NCI-H526 treated with DMSO at 0.1 percent for 48 hours (cell line): ENCODE data around the gene GABARAP.

Experiments used
- DNase-seq: peaks from one replicate; lab custom pipeline; 2025; lab: John Stamatoyannopoulos, UW

Gene GABARAP

GRCh38 chr17:7207120-7208001, 34.9 kb downstream of the GABARAP start:
- no peak for DNase-seq

DNA sequence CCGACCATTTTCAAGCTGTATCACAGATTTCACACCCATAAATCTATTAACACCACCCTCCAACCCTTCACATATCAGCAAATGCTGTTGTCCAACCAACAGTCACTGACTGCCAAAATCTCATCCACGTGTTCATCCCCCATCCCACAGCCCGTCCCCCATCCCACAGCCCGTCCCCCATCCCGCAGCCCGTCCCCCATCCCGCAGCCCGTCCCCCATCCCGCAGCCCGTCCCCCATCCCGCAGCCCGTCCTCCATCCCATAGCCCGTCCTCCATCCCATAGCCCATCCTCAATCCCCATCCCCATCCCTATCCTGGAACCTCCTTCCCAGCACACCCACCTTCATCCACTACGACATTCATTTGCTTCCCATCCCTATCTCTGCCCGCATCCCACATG, 36.7 kb downstream of the GABARAP start:
- no peak for DNase-seq

DNA sequence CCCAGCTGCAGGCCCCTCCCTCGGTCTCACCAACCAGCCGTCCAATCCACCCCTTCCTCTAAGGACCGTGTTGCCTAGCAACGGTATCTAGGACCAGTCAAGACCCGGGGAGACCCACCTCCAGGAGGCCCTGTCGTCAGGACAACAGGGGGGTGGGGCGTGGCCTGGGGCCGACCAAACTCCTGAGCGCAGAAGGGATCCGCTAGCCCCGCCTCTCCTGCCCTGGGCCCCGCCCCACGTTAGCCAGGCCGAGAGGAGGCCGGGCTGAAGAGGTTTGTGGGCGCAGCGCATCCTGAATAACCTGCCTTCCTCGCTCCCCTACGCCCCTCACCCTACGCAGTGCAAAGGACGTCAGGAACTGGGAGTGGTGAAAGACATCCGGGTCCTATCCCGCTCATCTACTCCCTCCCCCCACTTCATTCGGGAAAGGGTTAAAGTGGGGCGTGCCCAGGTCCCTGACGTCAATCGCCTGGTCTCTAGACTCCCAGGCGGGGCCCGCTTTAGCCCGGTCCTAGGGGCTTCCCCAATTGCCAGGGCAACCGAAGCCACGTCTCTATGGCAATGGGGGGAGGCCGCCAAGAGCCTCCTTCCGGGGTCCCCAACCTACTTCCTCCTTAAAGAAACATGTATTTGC, 37.3 kb downstream of the GABARAP start:
- no peak for DNase-seq

- DNase-seq, result no peak
Observed at GRCh38 chr17:7204336-7204735, 37.9 kb downstream of the GABARAP start.

GRCh38 chr17:7203391-7203790, 38.9 kb downstream of the GABARAP start:
- DNase-seq, result no peak

DNA sequence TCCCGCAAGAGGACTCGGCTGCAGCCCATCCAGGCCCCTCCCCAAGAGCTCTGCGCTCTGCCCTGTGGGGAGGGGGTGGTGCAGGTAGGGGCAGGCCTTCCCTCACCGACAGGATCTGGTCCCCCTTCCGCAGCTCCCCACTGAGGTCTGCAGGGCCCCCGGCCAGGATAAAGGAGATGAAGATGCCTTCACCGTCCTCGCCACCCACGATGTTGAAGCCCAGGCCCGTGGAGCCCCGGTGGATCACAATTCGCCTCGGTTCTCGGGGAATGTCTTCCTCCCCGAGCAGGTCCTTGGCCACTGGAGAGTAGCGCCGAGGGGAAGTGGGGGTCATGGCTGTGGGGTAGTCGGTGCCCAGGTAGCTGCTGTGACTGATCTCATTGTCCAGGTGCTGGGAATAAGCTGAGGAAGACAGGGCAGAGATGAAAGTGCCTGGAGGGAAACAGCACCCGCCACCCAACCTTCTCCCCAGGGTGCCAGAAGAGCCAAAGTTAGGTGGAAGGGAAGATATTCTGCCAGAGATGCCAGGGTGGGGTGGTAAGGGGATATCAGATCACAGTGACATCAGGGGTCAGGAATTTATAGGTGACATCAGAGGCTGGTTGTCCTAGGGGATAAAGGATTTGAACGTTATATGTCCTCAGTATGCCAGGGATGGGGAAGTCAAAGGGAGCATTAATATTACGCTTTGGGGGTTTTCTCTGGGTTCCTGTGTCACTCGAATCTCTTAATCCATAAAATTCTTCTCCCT, 45.4 kb downstream of the GABARAP start:
- no peak for DNase-seq

GRCh38 chr17:7195971-7196370, 46.3 kb downstream of the GABARAP start:
- no peak for DNase-seq

DNA sequence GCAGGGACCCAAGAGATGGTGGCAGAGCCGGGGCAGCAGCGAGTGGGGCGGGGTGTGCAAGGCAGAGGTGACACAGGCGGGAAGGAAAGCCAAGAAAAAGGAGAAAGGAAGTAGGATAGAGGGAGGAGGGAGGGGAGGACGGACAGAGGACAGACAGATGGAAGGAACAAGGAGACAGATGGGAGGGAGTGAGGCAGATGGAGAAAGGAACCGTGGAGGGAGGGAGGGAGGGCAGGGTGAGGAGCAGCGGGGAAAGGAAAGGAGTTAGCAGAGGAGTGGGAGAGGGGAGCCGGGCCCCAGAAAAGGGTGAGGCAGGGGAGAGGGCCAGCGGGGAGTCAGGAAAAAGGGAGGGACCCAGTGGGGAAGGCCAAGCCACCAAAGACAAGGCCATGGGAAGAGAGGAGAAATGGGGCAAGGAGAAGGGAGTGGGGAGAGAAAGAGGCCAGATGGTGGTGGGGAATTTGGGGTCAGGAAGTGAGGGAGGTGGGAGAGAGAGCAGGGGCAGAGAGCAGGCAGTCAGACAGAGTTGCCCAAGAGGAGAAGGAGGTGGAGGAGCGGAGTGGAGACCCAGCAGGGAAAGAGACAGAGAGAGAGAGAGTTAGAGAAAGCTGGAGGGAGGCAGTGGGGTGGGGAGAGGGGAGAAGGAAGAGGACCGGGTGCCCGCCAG, 49.8 kb downstream of the GABARAP start:
- DNase-seq, result no peak

GRCh38 chr17:7191571-7192270, 50.5 kb downstream of the GABARAP start:
- no peak for DNase-seq

DNA sequence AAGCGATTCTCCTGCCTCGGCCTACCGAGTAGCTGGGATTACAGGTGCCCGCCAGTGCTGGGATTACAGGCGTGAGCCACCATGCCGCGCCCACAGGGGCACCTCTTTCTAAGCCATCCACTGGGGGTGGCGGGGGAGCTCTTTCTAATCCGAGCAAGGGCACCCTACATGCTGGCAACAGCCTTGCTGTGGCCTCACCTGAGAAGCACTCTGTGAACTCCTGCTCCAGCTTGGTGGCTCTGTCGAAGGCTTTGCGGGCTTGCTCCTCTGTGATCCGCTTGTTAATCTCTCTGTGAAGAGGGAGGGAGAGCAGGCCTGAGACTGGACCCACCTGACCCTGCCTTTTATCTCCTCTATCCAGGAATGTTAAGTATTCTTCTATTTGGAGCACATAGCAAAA, 51.2 kb downstream of the GABARAP start:
- no peak for DNase-seq

- no peak for DNase-seq
Observed at GRCh38 chr17:7190276-7190917, 51.9 kb downstream of the GABARAP start.
